Stimulated activated CD8-positive, alpha-beta memory T cell treated with anti-CD3 and anti-CD28 coated beads, Interleukin-7, amount 100 ng/mL, for 24 hours (primary cell): Measurements from ENCODE around the gene APCDD1L.
"Not testable (repeated sequence)": the region's sequence is repeated elsewhere in the genome, so short reads cannot be mapped to it uniquely, and the experiment has no call there.

Source experiments
- DNase-seq: peaks from one replicate; pipeline ENCODE4 v3.0.0-alpha.2; 2020; ENCODE audit warnings: low read depth

The APCDD1L gene

DNA sequence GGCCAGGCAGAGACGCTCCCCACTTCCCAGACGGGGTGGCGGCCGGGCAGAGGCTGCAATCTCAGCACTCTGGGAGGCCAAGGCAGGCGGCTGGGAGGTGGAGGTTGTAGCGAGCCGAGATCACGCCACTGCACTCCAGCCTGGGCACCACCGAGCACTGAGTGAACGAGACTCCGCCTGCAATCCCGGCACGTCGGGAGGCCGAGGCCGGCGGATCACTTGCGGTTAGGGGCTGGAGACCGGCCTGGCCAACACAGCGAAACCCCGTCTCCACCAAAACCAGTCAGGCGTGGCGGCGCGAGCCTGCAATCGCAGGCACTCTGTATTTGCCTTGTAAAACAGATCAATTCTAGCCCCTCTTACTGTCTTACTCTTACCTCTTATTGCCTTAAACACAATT lies 100.4 kb downstream of the APCDD1L start:
- DNase-seq, result not testable (repeated sequence)

DNA sequence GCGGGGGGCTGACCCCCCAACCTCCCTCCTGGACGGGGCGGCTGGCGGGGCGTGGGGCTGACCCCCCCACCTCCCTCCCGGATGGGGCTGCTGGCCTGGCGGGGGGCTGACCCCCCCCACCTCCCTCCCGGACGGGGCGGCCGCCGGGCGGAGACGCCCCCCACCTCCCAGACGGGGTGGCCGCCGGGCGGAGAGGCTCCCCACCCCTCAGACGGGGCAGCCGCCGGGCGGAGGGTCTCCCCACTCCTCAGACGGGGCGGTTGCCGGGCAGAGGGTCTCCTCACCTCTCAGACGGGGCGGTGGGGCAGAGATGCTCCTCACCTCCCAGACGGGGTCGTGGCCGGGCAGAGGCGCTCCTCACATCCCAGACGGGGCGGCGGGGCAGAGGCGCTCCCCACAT lies 101.0 kb downstream of the APCDD1L start:
- DNase-seq, result not testable (repeated sequence)
